Activated CD8-positive, alpha-beta memory T cell treated with anti-CD3 and anti-CD28 coated beads, Interleukin-2, amount 50 U/mL, for 24 hours (primary cell): ENCODE data around the gene BLM.
"Not testable (repeated sequence)": the region's sequence is repeated elsewhere in the genome, so short reads cannot be mapped to it uniquely, and the experiment has no call there.

ENCODE experiments used
- DNase-seq: peaks from one replicate; pipeline ENCODE4 v3.0.0-alpha.2; 2020; ENCODE audit errors: extremely low read depth

The BLM gene

GRCh38 chr15:90740545-90740944 is 23.4 kb downstream of the BLM start:
- DNase-seq: not testable (repeated sequence)

- no peak for DNase-seq
Observed at GRCh38 chr15:90742087-90742486, 24.9 kb downstream of the BLM start.

- no peak for DNase-seq
Observed at GRCh38 chr15:90743407-90743806, 26.3 kb downstream of the BLM start.

GRCh38 chr15:90744759-90745402 is 27.7 kb downstream of the BLM start:
- no peak for DNase-seq

DNA sequence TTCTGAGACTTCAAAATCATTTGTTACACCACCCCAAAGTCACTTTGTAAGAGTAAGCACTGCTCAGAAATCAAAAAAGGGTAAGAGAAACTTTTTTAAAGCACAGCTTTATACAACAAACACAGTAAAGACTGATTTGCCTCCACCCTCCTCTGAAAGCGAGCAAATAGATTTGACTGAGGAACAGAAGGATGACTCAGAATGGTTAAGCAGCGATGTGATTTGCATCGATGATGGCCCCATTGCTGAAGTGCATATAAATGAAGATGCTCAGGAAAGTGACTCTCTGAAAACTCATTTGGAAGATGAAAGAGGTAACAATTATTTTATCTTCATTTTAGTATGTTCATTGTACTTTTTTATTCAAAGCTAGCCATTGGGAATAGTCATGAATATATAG is 32.6 kb downstream of the BLM start:
- DNase-seq: no peak

GRCh38 chr15:90750186-90750585 is 33.0 kb downstream of the BLM start:
- no peak for DNase-seq

- DNase-seq: no peak
Observed at GRCh38 chr15:90751300-90751825, 34.2 kb downstream of the BLM start.

DNA sequence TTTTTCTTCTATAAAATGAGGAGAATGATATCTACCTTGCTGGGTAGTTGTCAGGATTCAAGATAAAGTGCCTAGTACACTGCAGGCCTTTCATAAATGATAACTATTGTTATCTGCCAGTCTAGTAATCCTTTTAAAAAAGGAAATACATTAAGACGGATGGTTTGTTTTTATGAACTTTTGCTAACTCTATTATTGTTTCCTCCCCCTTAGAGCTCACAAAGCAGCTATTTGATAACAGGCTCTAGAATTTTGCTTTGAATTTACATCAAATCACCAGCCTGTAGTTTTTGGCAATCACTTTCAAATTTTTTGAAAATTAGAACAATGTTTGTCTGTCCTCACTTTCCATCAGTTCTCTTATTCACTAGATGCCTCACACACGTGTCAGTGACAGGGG is 39.8 kb downstream of the BLM start:
- no peak for DNase-seq

DNA sequence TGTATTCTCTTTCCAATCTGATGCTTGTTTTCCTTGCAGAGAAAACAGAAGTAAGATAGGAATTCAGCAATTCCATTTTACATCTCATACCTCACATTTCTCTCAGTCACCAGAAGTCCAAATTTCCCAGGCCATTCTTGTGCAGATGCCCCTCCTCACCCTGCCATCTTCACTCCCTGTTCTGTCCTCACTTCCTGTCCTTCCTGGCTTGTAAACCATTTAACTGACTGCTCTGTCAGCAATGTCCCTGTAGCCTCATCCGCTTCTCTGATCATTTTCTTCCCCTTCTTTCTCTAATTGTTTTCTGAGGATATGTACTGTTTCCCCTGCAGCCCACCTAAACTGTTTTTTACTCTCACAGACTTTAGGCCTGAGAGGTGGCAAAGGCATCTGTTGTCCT is 40.3 kb downstream of the BLM start:
- DNase-seq: no peak

GRCh38 chr15:90760661-90761232 is 43.6 kb downstream of the BLM start:
- no peak for DNase-seq

GRCh38 chr15:90761629-90762028 is 44.5 kb downstream of the BLM start:
- DNase-seq: no peak

DNA sequence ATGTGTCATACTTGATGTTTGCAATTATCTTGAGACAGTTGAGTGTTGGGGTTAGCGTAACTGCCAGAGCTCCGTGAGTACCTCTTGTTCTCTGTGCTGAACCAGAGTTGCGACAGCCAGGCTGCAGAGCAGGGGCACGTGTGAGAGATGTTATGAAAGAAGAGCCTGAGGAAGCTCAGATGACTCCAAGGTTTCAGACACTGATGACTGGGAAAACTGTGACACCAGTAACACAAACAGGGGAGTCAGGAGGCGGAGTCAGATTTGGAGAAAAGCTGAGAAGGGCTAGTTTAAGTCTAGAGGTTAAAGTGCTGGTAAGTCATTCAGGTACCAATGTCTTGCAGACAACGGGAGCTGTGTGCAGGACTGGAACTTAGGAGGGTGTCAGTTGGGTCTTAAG is 45.0 kb downstream of the BLM start:
- DNase-seq: no peak

DNA sequence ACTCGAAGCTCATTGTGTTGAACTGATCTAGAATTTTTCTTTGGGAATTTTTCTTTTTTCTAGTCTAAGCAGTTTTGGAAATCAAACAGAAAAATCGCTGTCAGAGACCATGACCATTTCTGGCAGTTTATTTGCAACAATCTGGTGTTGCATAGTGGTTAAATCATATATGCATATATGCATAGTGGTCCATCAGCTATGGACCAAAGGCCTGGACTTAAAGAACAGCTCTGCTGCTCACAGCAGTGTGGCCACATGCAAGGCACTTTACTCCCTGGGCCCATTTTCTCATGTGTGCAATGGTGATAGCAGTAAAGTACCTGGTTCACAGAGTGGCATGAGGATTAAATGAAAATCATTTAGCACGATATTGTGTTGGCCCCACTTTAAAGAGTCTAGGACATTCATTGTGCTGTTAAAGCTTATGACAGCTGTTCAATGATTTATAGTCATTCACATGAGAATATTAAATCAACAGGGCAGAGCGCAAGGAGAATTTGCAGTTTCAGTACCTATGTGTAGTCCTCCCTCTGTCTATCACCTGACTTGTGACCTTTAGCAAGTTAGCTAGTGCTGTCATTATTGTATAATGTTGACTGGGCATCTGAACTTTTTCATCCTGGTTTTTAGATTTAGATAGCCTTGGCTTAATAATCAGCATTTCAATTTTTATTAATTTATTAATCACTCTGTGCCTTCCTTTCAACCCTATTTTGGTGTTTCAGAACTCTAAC is 46.4 kb downstream of the BLM start:
- DNase-seq: no peak

DNA sequence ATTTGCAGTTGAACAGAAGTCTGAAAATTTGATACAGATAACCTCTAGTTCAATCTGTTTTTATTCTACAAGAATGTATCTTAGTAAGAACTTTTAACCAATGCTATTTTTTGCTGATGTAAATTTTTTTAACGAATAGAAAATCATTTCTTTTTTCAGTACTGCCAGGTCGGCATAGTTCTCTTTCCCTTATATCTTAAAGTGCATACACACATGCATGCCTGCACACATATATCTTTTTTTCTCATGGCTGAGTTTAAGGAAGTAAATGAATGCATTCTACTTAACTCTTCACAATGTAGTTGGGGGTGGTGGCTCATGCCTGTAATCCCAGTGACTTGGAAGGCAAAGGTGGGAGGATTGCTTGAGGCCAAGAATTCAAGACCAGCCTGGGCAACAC is 48.4 kb downstream of the BLM start:
- DNase-seq: no peak

- no peak for DNase-seq
Observed at GRCh38 chr15:90765966-90766365, 48.8 kb downstream of the BLM start.

- DNase-seq: no peak
Observed at GRCh38 chr15:90769375-90769774, 52.2 kb downstream of the BLM start.

DNA sequence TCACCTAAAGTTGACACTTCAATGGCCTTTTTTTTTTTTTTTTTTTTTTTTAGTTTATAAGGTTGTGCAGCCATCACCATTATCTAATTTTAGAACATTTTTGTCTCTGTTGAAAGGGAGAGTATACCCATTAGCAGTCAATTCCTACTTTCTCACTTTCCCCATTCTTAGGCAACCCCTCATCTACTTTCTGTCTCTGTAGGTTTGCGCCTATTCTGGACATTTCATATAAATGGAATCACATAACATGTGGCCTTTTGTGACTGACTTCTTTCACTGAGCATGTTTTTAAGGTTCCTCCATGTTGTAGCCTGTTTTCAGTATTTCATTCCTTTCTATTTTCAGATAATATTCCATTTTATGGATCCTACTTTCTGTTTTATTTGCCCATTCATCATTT is 56.3 kb downstream of the BLM start:
- no peak for DNase-seq

GRCh38 chr15:90774731-90775514 is 57.8 kb downstream of the BLM start:
- DNase-seq: no peak

- no peak for DNase-seq
Observed at GRCh38 chr15:90780916-90781315, 63.8 kb downstream of the BLM start.

- no peak for DNase-seq
Observed at GRCh38 chr15:90782442-90782841, 65.3 kb downstream of the BLM start.

DNA sequence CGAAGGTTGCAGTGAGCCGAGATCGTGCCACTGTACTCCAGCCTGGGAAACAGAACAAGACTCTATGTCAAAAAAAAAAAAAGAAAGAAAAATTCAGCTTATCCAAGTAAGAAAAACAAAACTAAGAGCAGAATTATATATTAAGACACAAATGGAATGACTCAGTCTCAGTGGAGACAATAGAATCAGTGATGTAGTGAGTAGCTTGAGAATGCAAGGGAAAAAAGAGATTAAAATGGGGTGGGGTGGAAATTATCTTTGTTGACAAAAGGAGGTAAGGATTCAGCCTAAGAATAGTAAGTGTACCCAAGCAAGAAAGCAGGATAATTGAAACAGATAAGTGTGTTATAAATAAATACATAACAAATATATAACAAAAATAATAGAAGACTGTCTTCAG is 70.7 kb downstream of the BLM start:
- DNase-seq: no peak

- DNase-seq: no peak
Observed at GRCh38 chr15:90789462-90789861, 72.3 kb downstream of the BLM start.
